Endothelial cell of umbilical vein (primary cell): ENCODE results near the gene RPS14. TPM values are rescaled to one million over a fixed set of nuclear protein-coding genes. Genes with fewer than 3 reads are reported as not detected.

Experiments used
- BruUV-seq: library from RNA; stranded (reverse); fragments of 400-500 nt; replicated peaks from 2 replicates; lab custom pipeline; 2021; lab: Mats Ljungman, UMichigan
- CTCF ChIA-PET: fragments of 300-600, 350-600 bp; sonication (Branson Sonifier 250); formaldehyde crosslinking; loops from one replicate; lab custom pipeline; 2021; ENCODE audit warnings: antibody characterized with exemption, inconsistent platforms; lab: Charles Lee
- POLR2A ChIA-PET: fragments of 300-600, 350-600 bp; sonication (Branson Sonifier 250); formaldehyde crosslinking; loops from one replicate; lab custom pipeline; 2021; ENCODE audit warnings: antibody characterized with exemption, inconsistent platforms; lab: Charles Lee
- DNase-seq: peaks from one replicate; pipeline ENCODE4 v3.0.0-alpha.2; 2011; ENCODE audit warnings: low read depth, low spot score
- FAIRE-seq: peaks from 2 replicates; lab custom pipeline; 2011; peaks lifted over from hg19 to GRCh38; lab: Jason Lieb, UNC
- H2AFZ ChIP-seq: 2 replicates; pipeline ENCODE4 v1.6.0; 2012; ENCODE audit warnings: low read depth, low read length, control low read depth, inconsistent platforms
- H3K27ac ChIP-seq: 2 replicates; pipeline ENCODE4 v1.5.1; 2011; ENCODE audit warnings: low read depth, mild to moderate bottlenecking, control low read depth, low read length, moderate library complexity; ENCODE audit not compliant: insufficient read depth
- H3K27me3 ChIP-seq, 2 experiments: 2 replicates each; pipeline versions ENCODE4 v1.6.0 to v1.6.1; 2011; ENCODE audit warnings: low read length in 2 of 2, mixed read lengths in 1 of 2; ENCODE audit not compliant: control insufficient read depth in 2 of 2, insufficient read depth in 2 of 2
- H3K36me3 ChIP-seq, 2 experiments: 2 replicates in 1 of 2; 3 replicates in 1 of 2; pipeline ENCODE4 v1.5.1; 2011; ENCODE audit warnings: low read length in 2 of 2, mild to moderate bottlenecking in 1 of 2, moderate library complexity in 1 of 2; ENCODE audit not compliant: control insufficient read depth in 2 of 2, insufficient read depth in 2 of 2; ENCODE audit errors: extremely low read depth in 1 of 2
- H3K4me1 ChIP-seq: 3 replicates; pipeline ENCODE4 v1.5.1; 2011; ENCODE audit warnings: mild to moderate bottlenecking, low read length; ENCODE audit not compliant: control insufficient read depth, insufficient read depth; ENCODE audit errors: extremely low read depth
- H3K4me2 ChIP-seq: 2 replicates; pipeline ENCODE4 v1.6.1; 2011; ENCODE audit warnings: low read length, control low read depth, mixed read lengths; ENCODE audit not compliant: insufficient read depth
- H3K4me3 ChIP-seq, 3 experiments: fragments of 200-600 bp in 1 of 3; sonication (generic), shearing (Covaris generic) in 1 of 3; replicated peaks in 1 of 3; 2 replicates each; pipeline ENCODE4 v1.5.1; 2011 to 2016; ENCODE audit warnings: control low read depth in 3 of 3, low read length in 3 of 3, mild to moderate bottlenecking in 2 of 3, inconsistent platforms in 1 of 3, low read depth in 1 of 3, moderate library complexity in 1 of 3; ENCODE audit not compliant: insufficient read depth in 1 of 3
- H3K79me2 ChIP-seq: 2 replicates; pipeline ENCODE4 v1.6.0; 2012; ENCODE audit warnings: low read length, inconsistent platforms; ENCODE audit not compliant: control insufficient read depth, insufficient read depth
- H3K9ac ChIP-seq: replicated peaks from 2 replicates; pipeline ENCODE3; 2011; ENCODE audit warnings: low read length, control low read depth; ENCODE audit not compliant: insufficient read depth; ENCODE audit errors: extremely low read depth
- H3K9me1 ChIP-seq: replicated peaks from 3 replicates; pipeline ENCODE4 v1.6.0; 2011; ENCODE audit warnings: mild to moderate bottlenecking, low read length; ENCODE audit not compliant: control insufficient read depth, insufficient read depth; ENCODE audit errors: extremely low read depth
- H3K9me3 ChIP-seq: replicated peaks from 2 replicates; pipeline ENCODE4 v1.5.1; 2012; ENCODE audit warnings: low read length, inconsistent platforms; ENCODE audit not compliant: control insufficient read depth, insufficient read depth
- H4K20me1 ChIP-seq: replicated peaks from 2 replicates; pipeline ENCODE3; 2011; ENCODE audit warnings: mild to moderate bottlenecking, low read length; ENCODE audit not compliant: control insufficient read depth, insufficient read depth; ENCODE audit errors: extremely low read depth
- CTCF ChIP-seq, 2 donors: IDR thresholded peaks; 1 replicate in 1 of 2; 2 replicates in 1 of 2; pipeline ENCODE4 v1.5.1; 2011; ENCODE audit warnings: low read length in 2 of 2, mild to moderate bottlenecking in 2 of 2, moderate library complexity in 2 of 2, control low read depth in 1 of 2, inconsistent platforms in 1 of 2, low read depth in 1 of 2; ENCODE audit not compliant: insufficient read depth in 1 of 2; ENCODE audit errors: extremely low read depth in 1 of 2
- EZH2 ChIP-seq: IDR thresholded peaks from 2 replicates; pipeline ENCODE4 v1.6.1; 2012; ENCODE audit warnings: borderline replicate concordance, low read depth, mild to moderate bottlenecking, moderate library complexity, low read length, inconsistent platforms; ENCODE audit not compliant: severe bottlenecking
- FOS ChIP-seq: IDR thresholded peaks from 2 replicates; pipeline ENCODE4 v1.6.1; 2011; ENCODE audit warnings: mild to moderate bottlenecking, low read length, moderate library complexity, borderline replicate concordance; ENCODE audit not compliant: insufficient read depth
- GATA2 ChIP-seq: IDR thresholded peaks from 2 replicates; pipeline ENCODE4 v1.7.0; 2011; ENCODE audit warnings: low read depth, mild to moderate bottlenecking, moderate library complexity, mixed read lengths, low read length; ENCODE audit not compliant: insufficient read length, insufficient read depth
- JUN ChIP-seq: IDR thresholded peaks from 2 replicates; pipeline ENCODE4 v1.6.1; 2011; ENCODE audit warnings: borderline replicate concordance, low read depth; ENCODE audit not compliant: insufficient read length, insufficient read depth
- MAX ChIP-seq: IDR thresholded peaks from 2 replicates; pipeline ENCODE4 v1.6.1; 2011; ENCODE audit not compliant: insufficient read depth, insufficient read length
- MYC ChIP-seq: IDR thresholded peaks from one replicate; pipeline ENCODE4 v1.6.1; 2011; ENCODE audit warnings: mild to moderate bottlenecking, low read depth, low read length
- POLR2A ChIP-seq: IDR thresholded peaks from 2 replicates; pipeline ENCODE4 v1.6.1; 2012; ENCODE audit warnings: low read depth, mild to moderate bottlenecking, control low read depth, low read length
- POLR2AphosphoS5 ChIP-seq: IDR thresholded peaks from 2 replicates; pipeline ENCODE4 v1.6.1; 2012; ENCODE audit warnings: low read depth, mild to moderate bottlenecking, control low read depth, low read length, moderate library complexity; ENCODE audit not compliant: insufficient read depth
- dilution Hi-C: fragments of 300-500 bp; cut with MboI; formaldehyde crosslinking; loops from one replicate; pipeline ENCODE4 v1.15.0; 2019; ENCODE audit warnings: low sequenced_read_pairs; ENCODE audit not compliant: extremely low pct_ligation_motif_present
- intact Hi-C: fragments of 100-400 bp; cut with micrococcal nuclease; formaldehyde crosslinking; loops from one replicate; pipeline ENCODE4 v1.10.0; 2022
- polyA plus RNA-seq, 4 experiments: library from polyadenylated mRNA; depleted of rRNA in 3 of 4; stranded (reverse) in 3 of 4; unstranded in 1 of 4; fragments of >200 nt; gene quantifications; 2 replicates each; pipeline versions ENCODE4 v1.2.1 to v1.2.3, GENCODE V29; 2011 to 2012; ENCODE audit warnings: missing spikeins in 1 of 4
- total RNA-seq: library from RNA; stranded (reverse); gene quantifications from 2 replicates; pipeline ENCODE4 v1.2.3, GENCODE V29; 2021

RPS14 gene
- total and polyA plus RNA-seq, 2 donors (not counting 3 experiments of a cell fraction or from before 2014, with no cell fraction given): 1,852 to 5,521 TPM

GRCh38 chr5:150412319-150413175 lies 37.0 kb downstream of the RPS14 start, which contains the start of gene CD74:
CD74 (minus strand) TSS chr5:150412910; CDS start chr5:150412749, 161 bp downstream.
- intact Hi-C loops (no loop called here), dilution Hi-C loops (no loop called here)
- Histone ChIP-seq H3K9me1 (no peaks in the 10 kb centered on the region), H3K4me3 (no peak within 1 kb of the TSS), H4K20me1 (no peaks in the 10 kb centered on the region), H3K79me2 (no peaks in the 10 kb centered on the region), H3K9me3 (no peaks in the 10 kb centered on the region), H3K4me1 (peaks cover 4% of the 10 kb centered on the region), H3K27ac (no peak within 1 kb of the TSS), H3K27me3 (no peaks in the 10 kb centered on the region), H3K9ac (no peak within 1 kb of the TSS), H2AFZ (peak within 1 kb of the TSS; percentile 26), H3K4me2 (no peak within 1 kb of the TSS), H3K36me3 (no peaks in the 10 kb centered on the region)
- ChIA-PET POLR2A (no interaction called here), CTCF (interaction anchor here (2.4 kb wide), 1 partner anchor 24 kb away, joined by 11 read pairs; no protein-coding TSS in a partner anchor)
- peak; percentile 42 for DNase-seq
- FAIRE-seq: no peak
- BruUV-seq: no TSS peak
- TF ChIP-seq POLR2AphosphoS5 (no peak), MYC (no peak), EZH2 (no peak)

- H3K79me2 ChIP-seq: no peaks in the 10 kb centered on the region
- TF ChIP-seq EZH2: no peak
- TF ChIP-seq MAX: no peak
- no peak for TF ChIP-seq POLR2A
- no peak for TF ChIP-seq CTCF (IDR thresholded peaks at IDR 0.05; ENCODE audit: extremely low read depth in 1 of 2, insufficient read depth in 1 of 2, low read depth in 1 of 2, low read length in 2 of 2)
- TF ChIP-seq JUN: no peak
- TF ChIP-seq GATA2: no peak
- no peak for TF ChIP-seq POLR2AphosphoS5
- TF ChIP-seq MYC: no peak
- no peak for TF ChIP-seq FOS
- no peak overlapping the region for H3K4me3 ChIP-seq
- no peak for FAIRE-seq
- H2AFZ ChIP-seq: no peak overlapping the region
- no peak for DNase-seq
- ChIA-PET POLR2A (interaction anchor here (0.5 kb wide), 1 partner anchor 946 kb away, joined by 3 read pairs; no protein-coding TSS in a partner anchor), CTCF (interaction anchor here (0.8 to 2.0 kb wide), 7 partner anchors 11 to 39 kb away, joined by 3 to 9 read pairs (median 5); no protein-coding TSS in a partner anchor)
- no peak overlapping the region for H3K9ac ChIP-seq
- H3K36me3 ChIP-seq: no peaks in the 10 kb centered on the region
- H3K9me1 ChIP-seq: no peaks in the 10 kb centered on the region
- H3K27me3 ChIP-seq: no peaks in the 10 kb centered on the region
- peaks cover 4% of the 10 kb centered on the region for H3K4me1 ChIP-seq
- H3K4me2 ChIP-seq: no peak overlapping the region
- no peak overlapping the region for H3K27ac ChIP-seq
- H3K9me3 ChIP-seq: no peaks in the 10 kb centered on the region
- dilution Hi-C loops: no loop called here
- no TSS peak for BruUV-seq
- H4K20me1 ChIP-seq: no peaks in the 10 kb centered on the region
- intact Hi-C loops: no loop called here
These were observed 38.1 kb downstream of the RPS14 start for GRCh38 chr5:150411245-150411979.
